Activated effector memory CD4-positive, alpha-beta T cell treated with anti-CD3 and anti-CD28 coated beads, Interleukin-2, amount 50 U/mL, for 16 hours (primary cell): ENCODE results near the gene NEU4.
"Not testable (repeated sequence)": the region's sequence is repeated elsewhere in the genome, so short reads cannot be mapped to it uniquely, and the experiment has no call there.

Experiments used
- DNase-seq: peaks from one replicate; pipeline ENCODE4 v3.0.0-alpha.2; 2020

Gene NEU4

GRCh38 chr2:241814393-241814642 is 5.3 kb downstream of the NEU4 start:
- DNase-seq: no peak

DNA sequence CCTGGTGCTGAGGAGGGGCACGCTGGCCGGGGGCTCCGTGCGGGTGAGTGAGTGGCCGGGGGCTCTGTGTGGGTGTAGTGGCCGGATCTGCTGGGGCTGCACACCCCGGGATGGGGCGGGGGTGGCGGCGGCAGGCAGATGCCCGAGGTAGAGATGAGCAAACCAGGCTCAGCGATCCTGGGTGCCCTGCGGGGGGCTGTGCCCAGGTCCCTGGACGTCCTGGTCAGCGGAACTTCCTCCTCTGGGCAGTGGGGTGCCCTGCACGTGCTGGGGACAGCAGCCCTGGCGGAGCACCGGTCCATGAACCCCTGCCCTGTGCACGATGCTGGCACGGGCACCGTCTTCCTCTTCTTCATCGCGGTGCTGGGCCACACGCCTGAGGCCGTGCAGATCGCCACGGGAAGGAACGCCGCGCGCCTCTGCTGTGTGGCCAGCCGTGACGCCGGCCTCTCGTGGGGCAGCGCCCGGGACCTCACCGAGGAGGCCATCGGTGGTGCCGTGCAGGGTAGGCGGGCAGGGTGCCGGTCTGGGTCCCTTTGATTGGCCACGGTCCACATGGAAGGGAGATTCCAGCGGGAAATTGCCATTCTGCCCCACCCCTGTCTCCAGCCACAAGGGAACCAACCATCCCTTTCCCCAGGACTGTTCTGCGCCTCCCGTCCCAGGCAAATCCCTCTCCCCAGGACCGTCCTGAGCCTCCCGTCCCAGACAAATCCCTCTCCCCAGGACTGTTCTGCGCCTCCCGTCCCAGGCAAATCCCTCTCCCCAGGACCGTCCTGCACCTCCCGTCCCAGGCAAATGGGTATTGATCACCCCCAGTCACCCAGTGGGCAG is 5.9 kb downstream of the NEU4 start:
- DNase-seq: no peak

- peak; percentile 59 for DNase-seq
Measured at GRCh38 chr2:241815477-241816430, 6.8 kb downstream of the NEU4 start.

- peak; percentile 58 for DNase-seq
Measured at GRCh38 chr2:241816431-241817121, 7.6 kb downstream of the NEU4 start.

DNA sequence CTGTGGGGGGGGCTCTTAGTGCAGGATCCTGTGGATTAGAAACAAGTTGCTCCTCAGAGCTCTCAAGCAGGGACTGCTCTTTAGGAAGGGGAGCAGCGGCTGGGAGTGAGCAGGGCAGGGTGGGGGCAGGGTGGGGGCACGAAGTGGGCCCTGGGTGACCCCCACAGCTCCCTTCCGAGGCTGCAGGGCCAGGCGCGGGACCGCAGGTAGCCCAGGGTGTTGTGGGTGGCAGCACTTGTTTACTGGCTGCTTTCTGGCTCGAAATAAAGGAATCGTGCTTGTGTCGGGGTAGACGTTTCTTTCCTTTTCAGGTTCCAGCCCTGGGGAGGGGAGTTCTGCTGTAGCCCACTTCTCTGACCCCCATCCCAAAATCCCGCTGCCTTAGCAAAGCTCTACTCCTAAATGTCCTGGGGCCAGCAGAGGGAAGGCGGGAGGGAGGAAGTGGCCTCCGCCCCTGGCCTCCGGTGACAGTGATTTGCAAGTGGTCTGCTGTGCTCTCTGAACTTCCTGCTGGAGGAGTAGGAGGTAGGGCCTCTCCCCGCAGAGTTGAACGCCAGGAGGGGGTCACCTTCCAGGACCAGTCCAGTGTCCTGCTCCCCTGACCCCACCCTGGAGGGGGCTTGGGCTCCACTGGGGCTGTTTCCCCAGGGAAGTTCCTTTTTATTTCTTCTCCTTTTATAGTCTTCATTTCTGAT is 8.3 kb downstream of the NEU4 start:
- DNase-seq: peak; percentile 63

GRCh38 chr2:241817821-241818215 is 8.8 kb downstream of the NEU4 start:
- DNase-seq: not testable (repeated sequence)

- DNase-seq: no peak
Measured at GRCh38 chr2:241818229-241818942, 9.4 kb downstream of the NEU4 start.

DNA sequence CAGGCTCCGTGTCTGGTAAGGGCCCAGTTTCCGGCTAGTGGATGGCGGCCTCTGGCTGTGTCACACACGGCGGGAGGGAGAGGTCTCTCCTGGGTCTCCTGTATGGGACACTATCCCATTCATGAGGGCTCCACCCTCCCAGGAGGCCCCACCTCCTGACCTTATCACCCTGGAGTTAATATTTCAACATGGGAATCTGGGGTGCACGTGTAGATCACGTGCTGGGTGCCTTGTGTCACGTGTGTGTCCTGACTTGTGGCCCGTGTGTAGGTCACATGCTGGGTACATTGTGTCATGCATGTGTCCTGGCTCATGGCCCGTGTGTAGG is 9.9 kb downstream of the NEU4 start:
- no peak for DNase-seq

GRCh38 chr2:241819947-241820624 is 11.1 kb downstream of the NEU4 start:
- not testable (repeated sequence) for DNase-seq

GRCh38 chr2:241820625-241821384 is 11.8 kb downstream of the NEU4 start:
- peak; percentile 53 for DNase-seq

DNA sequence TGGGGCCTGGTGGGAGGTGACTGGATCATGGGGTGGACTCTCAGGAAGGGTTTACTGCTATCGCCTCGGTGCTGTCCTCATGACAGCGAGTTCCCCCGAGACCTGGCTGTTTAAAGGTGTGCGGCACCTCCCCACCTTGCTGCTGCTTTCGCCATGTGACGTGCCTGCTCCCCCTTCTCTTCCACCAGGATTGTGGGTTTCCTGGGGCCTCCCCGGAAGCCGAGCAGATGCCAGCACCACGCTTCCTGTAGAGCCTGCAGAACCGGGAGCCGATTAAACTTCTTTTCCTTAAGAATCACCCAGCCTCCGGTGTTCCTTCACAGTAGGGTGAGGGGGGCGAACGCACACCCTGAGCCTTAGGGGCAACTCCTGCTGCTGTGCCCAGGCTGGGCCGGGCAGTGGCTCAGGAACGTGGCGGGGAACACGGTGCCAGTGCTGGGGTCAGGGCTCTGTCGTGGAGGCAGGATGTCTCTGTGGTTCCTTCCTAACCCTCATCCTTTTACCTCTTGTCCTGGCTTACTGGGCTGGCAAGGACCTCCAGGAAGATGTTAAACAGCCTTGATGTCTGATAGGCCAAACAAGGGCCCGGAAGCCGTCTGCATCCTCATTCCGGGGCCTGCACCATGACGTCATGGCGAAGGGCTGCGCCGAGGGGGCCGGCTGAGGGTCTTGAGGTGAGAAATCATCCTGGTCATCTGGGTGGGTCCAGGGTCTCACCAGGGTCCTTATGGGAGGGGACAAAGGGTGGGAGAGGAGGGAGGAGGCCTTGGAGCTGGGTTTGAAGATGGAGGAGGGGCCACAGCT is 12.7 kb downstream of the NEU4 start:
- DNase-seq: no peak

DNA sequence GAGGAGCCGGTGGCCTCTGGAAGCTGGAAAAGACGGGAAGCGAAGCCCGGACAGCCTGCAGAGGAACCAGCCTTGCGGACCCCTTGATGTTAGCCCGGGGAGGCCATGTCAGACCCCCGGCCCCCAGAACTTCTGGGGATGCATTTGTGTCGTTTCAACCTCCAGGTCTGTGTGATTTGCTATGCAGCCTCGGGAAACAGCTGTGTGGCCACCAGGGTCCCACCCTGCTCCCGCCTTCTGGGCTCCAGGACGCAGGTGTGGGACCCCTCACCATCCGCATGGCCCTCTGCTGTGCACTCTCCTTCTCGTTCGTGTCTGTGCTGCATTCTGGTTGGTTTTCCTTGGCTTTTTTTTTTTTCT is 13.3 kb downstream of the NEU4 start:
- no peak for DNase-seq

DNA sequence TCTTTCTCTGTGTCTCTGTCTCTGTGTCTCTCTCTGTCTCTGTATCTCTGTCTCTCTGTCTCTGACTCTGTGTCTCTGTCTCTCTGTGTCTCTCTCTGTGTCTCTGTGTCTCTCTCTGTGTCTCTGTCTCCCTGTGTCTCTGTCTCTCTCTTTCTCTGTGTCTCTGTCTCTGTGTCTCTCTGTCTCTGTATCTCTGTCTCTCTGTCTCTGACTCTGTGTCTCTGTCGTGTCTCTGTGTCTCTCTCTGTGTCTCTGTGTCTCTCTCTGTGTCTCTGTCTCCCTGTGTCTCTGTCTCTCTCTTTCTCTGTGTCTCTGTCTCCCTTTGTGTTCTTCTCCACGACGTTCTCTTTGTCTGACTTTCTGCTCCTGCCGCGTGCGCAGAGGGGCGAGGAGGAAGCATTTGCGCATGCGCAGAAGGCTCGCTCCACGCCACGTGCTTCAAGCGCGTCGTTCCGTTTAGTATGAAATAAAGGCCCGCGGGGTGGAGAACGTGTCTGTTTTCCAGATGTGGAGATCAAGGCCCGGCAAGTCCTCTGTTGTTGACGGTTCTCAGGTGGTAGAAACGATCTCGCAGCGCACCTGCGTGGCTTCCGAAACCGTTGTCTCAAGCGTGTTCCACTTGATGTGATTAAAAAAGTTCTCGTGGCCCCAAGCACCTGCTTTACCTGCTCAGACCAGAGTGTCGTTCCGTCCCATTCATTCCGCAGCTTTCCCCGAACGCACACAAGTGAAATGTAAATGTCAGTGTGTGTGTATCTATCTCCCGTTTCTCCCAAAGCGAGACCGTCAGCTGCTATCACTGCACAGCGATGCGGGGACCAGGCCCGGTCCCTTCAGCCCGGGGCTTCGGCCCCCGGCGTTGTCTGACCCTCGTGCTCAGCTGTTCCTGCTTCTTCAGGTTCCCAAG is 14.8 kb downstream of the NEU4 start:
- DNase-seq: peak; percentile 54

DNA sequence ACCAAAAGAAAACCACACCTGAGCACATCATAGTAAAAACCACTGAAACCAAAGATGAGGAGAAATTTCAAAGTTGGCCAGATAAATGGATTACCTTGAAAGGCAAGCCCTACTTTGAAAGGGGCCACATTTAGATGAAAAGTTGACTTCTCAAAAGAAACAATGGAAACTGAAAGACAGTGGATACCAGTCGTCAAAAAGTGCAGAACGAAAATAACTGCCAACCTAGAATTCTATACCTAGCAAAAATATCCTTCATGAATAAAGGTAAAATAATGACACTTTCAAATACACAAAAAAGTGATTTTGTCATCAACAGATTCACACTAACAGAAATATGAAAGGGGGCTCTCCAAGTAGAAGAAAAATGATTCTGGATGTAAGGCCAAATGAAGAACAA is 18.4 kb downstream of the NEU4 start:
- no peak for DNase-seq

- DNase-seq: no peak
Measured at GRCh38 chr2:241833101-241833663, 24.2 kb downstream of the NEU4 start.

GRCh38 chr2:241833756-241834526 is 24.9 kb downstream of the NEU4 start:
- not testable (repeated sequence) for DNase-seq

- DNase-seq: no peak
Measured at GRCh38 chr2:241834527-241835210, 25.7 kb downstream of the NEU4 start.
